ENCODE measurements around the gene IWS1.

Gene IWS1

GRCh38 chr2:127566139-127566417, 39.8 kb upstream of the IWS1 start:
- POLR2A ChIA-PET (ENCODE audit: low non-redundant PET), result no interaction called here
- no peak overlapping the region for H3K27ac ChIP-seq
- no peak for TF ChIP-seq CTCF (conservative IDR thresholded peaks at IDR 0.05; ENCODE audit: low read depth)
- CTCF ChIA-PET, result interaction anchor here (0.6 kb wide), 1 partner anchor 25 kb away, joined by 3 read pairs; no protein-coding TSS in a partner anchor
- DNase-seq (ENCODE audit: low spot score), result no peak

GRCh38 chr2:127565261-127566138, 39.2 kb upstream of the IWS1 start:
- H3K27ac ChIP-seq, result no peak overlapping the region
- no peak for TF ChIP-seq CTCF (conservative IDR thresholded peaks at IDR 0.05; ENCODE audit: low read depth)
- ChIA-PET CTCF (interaction anchor here (0.6 kb wide), 1 partner anchor 26 kb away, joined by 3 read pairs; no protein-coding TSS in a partner anchor), POLR2A (ENCODE audit: low non-redundant PET) (no interaction called here)
- DNase-seq (ENCODE audit: low spot score), result no peak

- TF ChIP-seq CTCF (conservative IDR thresholded peaks at IDR 0.05; ENCODE audit: low read depth), result no peak
These were observed 38.4 kb upstream of the IWS1 start for GRCh38 chr2:127564429-127565260.

GRCh38 chr2:127563458-127564428, 37.5 kb upstream of the IWS1 start:
- no peak overlapping the region for H3K27ac ChIP-seq
- CTCF ChIA-PET, result interaction anchor here (0.6 to 0.9 kb wide), 3 partner anchors 45 to 600 kb away, joined by 3 to 4 read pairs (median 3); no protein-coding TSS in a partner anchor
- no peak for TF ChIP-seq CTCF (conservative IDR thresholded peaks at IDR 0.05; ENCODE audit: low read depth)
- POLR2A ChIA-PET (ENCODE audit: low non-redundant PET), result no interaction called here
- no peak for DNase-seq (ENCODE audit: low spot score)

More at GRCh38 chr2:127564429-127565260, 38.4 kb upstream of the IWS1 start:
- no peak for DNase-seq (ENCODE audit: low spot score)
- ChIA-PET CTCF (no interaction called here), POLR2A (ENCODE audit: low non-redundant PET) (no interaction called here)
- H3K27ac ChIP-seq, result no peak overlapping the region

GRCh38 chr2:127562936-127563335, 36.6 kb upstream of the IWS1 start:
- no peak overlapping the region for H3K27ac ChIP-seq
- no peak for TF ChIP-seq CTCF (conservative IDR thresholded peaks at IDR 0.05; ENCODE audit: low read depth)
- DNase-seq (ENCODE audit: low spot score), result no peak
- POLR2A ChIA-PET (ENCODE audit: low non-redundant PET), result no interaction called here
- CTCF ChIA-PET, result interaction anchor here (0.9 kb wide), 1 partner anchor 44 kb away, joined by 4 read pairs; no protein-coding TSS in a partner anchor

Measured in RWPE1 (cell line).